A673 (cell line): ENCODE measurements around the gene HSPA6.

Source experiments
- CTCF ChIP-seq: fragments of 300-800, 200-600 bp; sonication (generic); conservative IDR thresholded peaks from 2 replicates; pipeline ENCODE4 v1.5.1; 2017; ENCODE audit warnings: low read depth, mild to moderate bottlenecking, antibody characterized with exemption, low read length, moderate library complexity, mixed read lengths
- EZH2 ChIP-seq: fragments of 200-600 bp; sonication (generic); IDR thresholded peaks from 2 replicates; pipeline ENCODE4 v1.6.1; 2017; ENCODE audit warnings: borderline replicate concordance, low read depth, mild to moderate bottlenecking, mixed read lengths, antibody characterized with exemption, low read length; ENCODE audit not compliant: poor library complexity, severe bottlenecking

GRCh38 chr1:161482610-161483009 is 41.7 kb upstream of the HSPA6 start:
- TF ChIP-seq CTCF (no peak), EZH2 (no peak)
